Naive thymus-derived CD8-positive, alpha-beta T cell (primary cell): Measurements from ENCODE around the gene POLR2L. TPM values are rescaled to one million over a fixed set of nuclear protein-coding genes. Genes with fewer than 3 reads are reported as not detected.

Experiments
- ATAC-seq, 2 donors: fragments of 150-1000 bp; cut with Tn5 transposase in 1 of 2; sonication (Bioruptor Pico), chemical (Tn5 transposase) in 1 of 2; 1 replicate in 1 of 2; 2 replicates in 1 of 2; pipeline ENCODE4 v1.10.0; 2021; ENCODE audit warnings: mild to moderate bottlenecking in 2 of 2, moderate library complexity in 2 of 2
- POLR2A ChIA-PET: fragments of 350-600 bp; sonication (Branson Sonifier 250); formaldehyde crosslinking; loops from one replicate; lab custom pipeline; 2021; ENCODE audit warnings: antibody characterized with exemption; lab: Charles Lee
- DNase-seq, 10 donors: peaks; one replicate each; pipeline versions ENCODE4 v3.0.0 to v3.0.0-alpha.2; 2020 to 2022
- H3K27ac Mint-ChIP-seq, 10 donors: one replicate each; pipeline ENCODE4 v1.8.0; 2020 to 2022; ENCODE audit warnings: mild to moderate bottlenecking in 10 of 10, mixed read lengths in 10 of 10, moderate library complexity in 4 of 10, inconsistent platforms in 1 of 10
- H3K27me3 Mint-ChIP-seq, 5 donors: one replicate each; pipeline ENCODE4 v1.8.0; 2021 to 2022; ENCODE audit warnings: mixed read lengths in 5 of 5
- H3K36me3 Mint-ChIP-seq, 3 donors: one replicate each; pipeline ENCODE4 v1.8.0; 2020 to 2022; ENCODE audit warnings: mixed read lengths in 3 of 3, mild to moderate bottlenecking in 2 of 3, inconsistent platforms in 1 of 3
- H3K4me1 Mint-ChIP-seq, 4 donors: one replicate each; pipeline ENCODE4 v1.8.0; 2021 to 2022; ENCODE audit warnings: mixed read lengths in 4 of 4
- H3K4me3 Mint-ChIP-seq, 10 donors: one replicate each; pipeline ENCODE4 v1.8.0; 2020 to 2022; ENCODE audit warnings: mild to moderate bottlenecking in 10 of 10, mixed read lengths in 10 of 10, moderate library complexity in 6 of 10, inconsistent platforms in 1 of 10
- H3K9me3 Mint-ChIP-seq, 9 donors: one replicate each; pipeline ENCODE4 v1.8.0; 2020 to 2022; ENCODE audit warnings: mixed read lengths in 9 of 9, mild to moderate bottlenecking in 3 of 9, inconsistent platforms in 1 of 9, moderate library complexity in 1 of 9
- polyA plus RNA-seq, 3 donors: library from polyadenylated mRNA; unstranded; fragments of 300-500 nt; fragmentation: Illumina TruSeq; gene quantifications; one replicate each; pipeline ENCODE4 v1.2.3, GENCODE V29; 2021
- total RNA-seq, 8 experiments: library from RNA in 2 of 8; stranded (reverse) in 2 of 8; gene quantifications; one replicate each; pipeline ENCODE4 v1.2.3 and lab custom pipeline; 2021 to 2026

Gene POLR2L
- total and polyA plus RNA-seq, 5 experiments from 2014 or later: 50.3 to 102 (median 96.5) TPM

GRCh38 chr11:809287-810039 is 32.9 kb downstream of the POLR2L start, which contains the start of gene RPLP2:
Gene RPLP2, plus strand, starts transcription at chr11:809967. Its CDS starts 268 bp downstream, at chr11:810235.
- H3K27ac Mint-ChIP-seq: peak within 1 kb of the TSS; percentile 93 to 99 (median 99)
- H3K4me1 Mint-ChIP-seq: peaks cover 10 to 47% (median 39%) of the 10 kb centered on the region in 4 donors
- H3K36me3 Mint-ChIP-seq: peaks cover 0 to 27% (median 2%) of the 10 kb centered on the region in 3 donors
- DNase-seq (peak; percentile 95 to 100 (median 98)), ATAC-seq (peak; percentile 82 to 87)
- POLR2A ChIA-PET: interaction anchor here (0.8 to 2.3 kb wide), 15 partner anchors 10 to 303 kb away, joined by 3 to 80 read pairs (median 5); partner anchors contain the start of genes CD151, GATD1, PHRF1 and PNPLA2
- peak within 1 kb of the TSS; percentile 88 to 98 (median 92) for H3K4me3 Mint-ChIP-seq
- no peaks in the 10 kb centered on the region for H3K9me3 Mint-ChIP-seq
- no peaks in the 10 kb centered on the region for H3K27me3 Mint-ChIP-seq

DNA sequence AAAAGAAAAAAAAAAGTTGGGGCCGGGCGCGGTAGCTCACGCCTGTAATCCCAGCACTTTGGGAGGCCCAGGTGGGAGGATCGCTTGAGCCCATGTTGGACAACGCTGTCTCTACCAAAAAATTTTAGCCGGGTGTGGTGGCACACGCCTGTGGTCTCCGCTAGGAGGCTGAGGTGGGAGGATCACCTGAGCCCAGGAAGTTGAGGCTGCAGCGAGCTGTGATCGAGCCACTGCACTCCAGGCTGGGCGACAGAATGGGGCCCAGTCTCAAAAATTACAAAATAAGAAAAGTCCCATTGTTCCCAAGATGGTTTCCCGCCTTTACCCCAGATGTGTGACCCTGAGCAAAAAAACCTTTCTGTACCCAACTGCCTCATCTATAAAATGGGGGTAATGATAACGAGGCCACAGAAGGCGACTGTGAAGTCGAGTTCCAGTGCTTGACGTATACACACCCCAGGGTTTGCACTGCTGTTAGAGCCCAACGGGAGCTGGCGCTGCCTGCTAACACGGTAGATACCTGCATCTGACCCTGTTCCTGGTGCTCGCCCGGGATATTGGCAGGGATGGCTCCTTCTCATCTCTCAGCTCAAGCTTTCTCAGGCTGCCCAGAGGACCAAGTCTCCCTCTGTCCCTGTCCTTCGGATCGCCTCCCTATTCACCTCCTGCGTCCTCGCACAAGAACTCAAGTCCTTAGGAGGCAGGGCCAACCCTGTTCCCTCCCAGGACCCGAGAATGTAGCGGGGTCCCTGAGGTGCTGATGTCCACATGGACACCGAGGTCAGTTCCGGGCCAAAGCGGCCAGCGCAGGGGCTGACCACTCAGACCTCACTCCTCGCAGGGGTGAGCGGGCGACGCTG is 33.7 kb downstream of the POLR2L start:
- POLR2A ChIA-PET: interaction anchor here (0.8 to 2.3 kb wide), 14 partner anchors 9 to 302 kb away, joined by 3 to 80 read pairs (median 4); partner anchors contain the start of genes GATD1, PHRF1, PNPLA2 and POLR2L
- ATAC-seq (peak; percentile 0 to 3), DNase-seq (no peak)

DNA sequence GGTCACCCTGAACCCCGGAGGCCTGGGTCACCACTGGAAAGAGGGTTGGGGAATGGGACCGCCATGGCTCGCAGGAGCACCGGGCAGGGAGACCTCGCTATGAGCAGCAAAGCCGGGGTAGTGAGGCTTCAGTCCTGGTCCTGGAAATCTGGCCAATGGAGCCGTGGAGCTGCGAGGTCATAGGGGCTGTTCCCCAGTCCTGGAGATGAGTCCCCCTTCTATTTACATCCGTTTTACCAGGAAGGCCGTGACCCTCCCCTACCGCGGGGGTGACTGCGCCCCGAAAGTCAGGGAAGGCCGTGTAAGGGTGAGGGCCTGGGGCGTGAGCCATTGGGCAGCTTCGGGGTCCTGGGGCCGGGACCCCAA is 37.7 kb downstream of the POLR2L start:
- H3K27me3 Mint-ChIP-seq: no peaks in the 10 kb centered on the region
- peak overlapping the region in 8 of 10 donors; percentile 56 to 89 (median 72) for H3K27ac Mint-ChIP-seq
- no peaks in the 10 kb centered on the region for H3K36me3 Mint-ChIP-seq
- H3K9me3 Mint-ChIP-seq: no peaks in the 10 kb centered on the region
- POLR2A ChIA-PET: interaction anchor here (0.8 to 5.4 kb wide), 8 partner anchors 9 to 109 kb away, joined by 3 to 67 read pairs (median 4); partner anchors contain the start of genes CEND1, DEAF1, PNPLA2 and TALDO1
- H3K4me3 Mint-ChIP-seq: peak overlapping the region; percentile 67 to 86 (median 75)
- DNase-seq: no peak
- peaks cover 6 to 36% (median 20%) of the 10 kb centered on the region in 4 donors for H3K4me1 Mint-ChIP-seq
- no peak for ATAC-seq

More for the DNA sequence above, 33.7 kb downstream of the POLR2L start:
- Mint-ChIP-seq H3K27ac (peak overlapping the region; percentile 93 to 99 (median 99)), H3K9me3 (no peaks in the 10 kb centered on the region), H3K27me3 (no peaks in the 10 kb centered on the region), H3K4me3 (peak overlapping the region; percentile 88 to 98 (median 92)), H3K36me3 (peaks cover 0 to 24% (median 2%) of the 10 kb centered on the region in 3 donors), H3K4me1 (peaks cover 8 to 53% (median 40%) of the 10 kb centered on the region in 4 donors)

DNA sequence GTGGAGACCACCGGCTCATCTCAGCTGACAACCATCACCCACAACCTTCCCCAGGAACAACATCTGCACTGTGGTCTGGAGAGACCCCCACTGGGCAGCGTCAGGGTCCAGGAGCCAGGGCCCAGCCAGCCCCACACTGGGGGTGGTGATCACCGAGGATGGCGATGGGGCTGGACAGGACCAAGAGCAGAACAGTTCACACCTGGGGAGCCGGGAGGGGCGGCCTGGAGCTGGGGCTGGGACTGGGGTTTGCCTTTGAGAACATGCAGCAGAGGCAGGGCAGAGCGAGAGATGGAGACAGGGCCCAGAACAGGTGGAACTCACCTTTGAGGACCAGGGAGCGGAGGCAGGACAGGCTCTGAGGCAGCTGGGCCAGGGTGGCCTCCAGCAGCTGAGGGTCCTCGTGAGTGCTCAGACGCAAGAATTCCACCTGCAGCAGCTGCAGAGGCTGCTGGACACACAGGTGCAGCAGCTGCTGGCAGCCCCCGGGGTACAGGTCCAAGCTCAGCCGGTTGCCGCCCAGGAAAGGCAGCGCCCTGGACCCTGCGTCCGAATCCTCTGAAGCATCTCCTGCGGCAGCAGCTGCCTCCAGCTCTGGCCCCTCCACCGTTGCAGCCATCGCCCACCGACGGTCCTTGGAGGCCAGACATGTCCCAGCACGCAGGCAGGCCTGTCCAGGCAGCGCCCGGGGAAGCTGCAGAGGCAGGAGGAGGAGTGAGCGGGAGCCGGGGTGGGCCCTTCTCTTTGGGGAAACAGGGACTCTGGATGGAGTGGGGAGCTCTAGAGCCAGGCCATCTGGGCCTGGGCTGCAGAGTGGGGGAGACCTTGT is 38.3 kb downstream of the POLR2L start:
- no peaks in the 10 kb centered on the region for H3K9me3 Mint-ChIP-seq
- no peak for ATAC-seq
- H3K36me3 Mint-ChIP-seq: no peaks in the 10 kb centered on the region
- DNase-seq: no peak
- peaks cover 5 to 36% (median 17%) of the 10 kb centered on the region in 4 donors for H3K4me1 Mint-ChIP-seq
- H3K4me3 Mint-ChIP-seq: peak overlapping the region; percentile 67 to 86 (median 75)
- H3K27ac Mint-ChIP-seq: peak overlapping the region in 8 of 10 donors; percentile 56 to 89 (median 72)
- POLR2A ChIA-PET: interaction anchor here (0.6 to 5.4 kb wide), 10 partner anchors 8 to 109 kb away, joined by 3 to 67 read pairs (median 6); partner anchors contain the start of genes CEND1, DEAF1, PNPLA2 and POLR2L
- no peaks in the 10 kb centered on the region for H3K27me3 Mint-ChIP-seq

- DNase-seq (no peak), ATAC-seq (no peak)
- H3K4me3 Mint-ChIP-seq: peak overlapping the region in 2 of 10 donors; percentile 67 to 72
- POLR2A ChIA-PET: interaction anchor here (0.6 to 5.4 kb wide), 7 partner anchors 16 to 222 kb away, joined by 3 to 67 read pairs (median 5); partner anchors contain the start of genes PNPLA2, POLR2L, TALDO1 and TSPAN4
- peaks cover 3 to 32% (median 12%) of the 10 kb centered on the region in 4 donors for H3K4me1 Mint-ChIP-seq
- H3K27me3 Mint-ChIP-seq: no peaks in the 10 kb centered on the region
- no peaks in the 10 kb centered on the region for H3K9me3 Mint-ChIP-seq
- H3K27ac Mint-ChIP-seq: peak overlapping the region in 1 of 10 donors; percentile 16
- H3K36me3 Mint-ChIP-seq: no peaks in the 10 kb centered on the region
Measured at GRCh38 chr11:803467-803742, 38.9 kb downstream of the POLR2L start.

- no peaks in the 10 kb centered on the region for H3K36me3 Mint-ChIP-seq
- POLR2A ChIA-PET: interaction anchor here (0.9 to 5.4 kb wide), 4 partner anchors 16 to 222 kb away, joined by 3 to 67 read pairs (median 5); partner anchors contain the start of genes PNPLA2, POLR2L and TSPAN4
- H3K27ac Mint-ChIP-seq: peak overlapping the region in 1 of 10 donors; percentile 16
- peak overlapping the region in 2 of 10 donors; percentile 25 to 62 for H3K4me3 Mint-ChIP-seq
- H3K27me3 Mint-ChIP-seq: no peaks in the 10 kb centered on the region
- ATAC-seq: no peak
- H3K9me3 Mint-ChIP-seq: no peaks in the 10 kb centered on the region
- peaks cover 2 to 30% (median 8%) of the 10 kb centered on the region in 4 donors for H3K4me1 Mint-ChIP-seq
- no peak for DNase-seq
Measured at GRCh38 chr11:802693-803466, 39.4 kb downstream of the POLR2L start.

GRCh38 chr11:802018-802617 is 40.2 kb downstream of the POLR2L start:
- POLR2A ChIA-PET: interaction anchor here (1.1 to 5.4 kb wide), 3 partner anchors 17 to 106 kb away, joined by 3 to 67 read pairs (median 7); partner anchors contain the start of genes PNPLA2, POLR2L and TSPAN4
- H3K9me3 Mint-ChIP-seq: no peaks in the 10 kb centered on the region
- ATAC-seq (no peak), DNase-seq (no peak)
- H3K36me3 Mint-ChIP-seq: no peaks in the 10 kb centered on the region
- H3K4me1 Mint-ChIP-seq: peaks cover 2 to 31% (median 9%) of the 10 kb centered on the region in 4 donors
- H3K27me3 Mint-ChIP-seq: no peaks in the 10 kb centered on the region
- H3K27ac Mint-ChIP-seq: no peak overlapping the region
- H3K4me3 Mint-ChIP-seq: peak overlapping the region in 1 of 10 donors; percentile 19

DNA sequence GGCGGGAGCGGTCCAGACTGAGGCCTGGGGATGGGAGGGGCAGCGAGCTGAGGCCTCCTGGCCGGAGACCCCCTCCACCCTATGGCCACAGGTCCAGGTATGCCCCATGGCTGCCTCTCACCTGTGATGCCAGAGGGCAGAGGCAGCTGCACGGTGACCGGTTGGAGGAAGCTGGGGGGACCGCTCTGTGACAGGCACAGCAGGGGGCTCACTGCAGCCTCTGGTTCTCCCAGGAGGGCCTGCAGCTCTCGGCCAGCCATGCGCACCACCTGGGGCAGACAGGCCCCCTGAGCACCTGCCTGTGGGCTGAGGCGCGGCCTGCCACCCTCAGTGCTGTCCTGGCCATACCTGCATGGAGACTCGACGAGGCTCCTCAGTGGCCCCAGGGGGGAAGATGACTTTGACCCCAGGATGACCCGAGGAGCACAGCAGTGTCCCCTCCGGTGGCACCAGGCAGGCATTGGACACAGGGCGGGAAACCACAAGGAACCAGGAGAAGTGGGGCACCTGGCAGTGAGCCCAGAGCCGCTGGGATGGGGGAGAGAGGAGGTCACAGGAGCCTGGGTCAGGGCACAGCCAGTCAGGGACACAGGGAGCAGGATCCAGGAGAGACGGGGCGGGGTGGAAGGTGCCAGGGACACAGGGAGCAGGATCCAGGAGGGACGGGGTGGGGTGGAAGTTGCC is 41.1 kb downstream of the POLR2L start:
- POLR2A ChIA-PET: interaction anchor here (0.6 to 1.5 kb wide), 2 partner anchors 14 to 25 kb away, joined by 4 read pairs; no protein-coding TSS in a partner anchor
- peak overlapping the region in 1 of 10 donors; percentile 39 for H3K4me3 Mint-ChIP-seq

GRCh38 chr11:800473-800872 is 41.9 kb downstream of the POLR2L start:
- H3K4me3 Mint-ChIP-seq: peak overlapping the region in 1 of 10 donors; percentile 10
- POLR2A ChIA-PET: interaction anchor here (0.5 to 1.5 kb wide), 3 partner anchors 13 to 211 kb away, joined by 3 to 4 read pairs (median 4); no protein-coding TSS in a partner anchor
- ATAC-seq: no peak
- no peak for DNase-seq
- no peaks in the 10 kb centered on the region for H3K27me3 Mint-ChIP-seq
- H3K9me3 Mint-ChIP-seq: no peaks in the 10 kb centered on the region
- peaks cover 0 to 2% (median 0%) of the 10 kb centered on the region in 3 donors for H3K36me3 Mint-ChIP-seq
- H3K4me1 Mint-ChIP-seq: peaks cover 4 to 34% (median 21%) of the 10 kb centered on the region in 4 donors
- H3K27ac Mint-ChIP-seq: no peak overlapping the region

More for the DNA sequence above, 41.1 kb downstream of the POLR2L start:
- ATAC-seq (no peak), DNase-seq (no peak)
- Mint-ChIP-seq H3K4me1 (peaks cover 2 to 37% (median 17%) of the 10 kb centered on the region in 4 donors), H3K9me3 (no peaks in the 10 kb centered on the region), H3K27ac (peak overlapping the region in 1 of 10 donors; percentile 63), H3K27me3 (no peaks in the 10 kb centered on the region), H3K36me3 (no peaks in the 10 kb centered on the region)
